ENCODE data around the gene GKN1. TPM values are rescaled to one million over a fixed set of nuclear protein-coding genes. Genes with fewer than 3 reads are reported as not detected.

The GKN1 gene
- total RNA-seq, 1 donor from 2014 or later = not detected

Other genes with a start within 250 kb of the GKN1 start
- gene ARHGAP25, start 239.8 kb upstream of the GKN1 start, total RNA-seq = 24.9 and 32.2 TPM in 2 replicates
- not detected in 2 replicates for gene BMP10, start 103.2 kb upstream of the GKN1 start, total RNA-seq
- gene GKN2, start 21.7 kb upstream of the GKN1 start, total RNA-seq = not detected in 2 replicates
- gene ANTXR1, start 38.5 kb downstream of the GKN1 start, total RNA-seq = 43.1 and 46.6 TPM in 2 replicates

Data from glomerular endothelial cell (primary cell).